B cell (primary cell): Measurements from ENCODE around the gene FAF1. TPM values are rescaled to one million over a fixed set of nuclear protein-coding genes. Genes with fewer than 3 reads are reported as not detected.

Experiments used
- ATAC-seq: fragments of 200-7000 bp; cut with Tn5 transposase; one replicate; pipeline ENCODE4 v1.10.0; 2021; ENCODE audit warnings: low read depth, mild to moderate bottlenecking, moderate number of reproducible peaks, moderate library complexity
- CTCF ChIA-PET: fragments of 350-600 bp; sonication (Branson Sonifier 250); formaldehyde crosslinking; loops from one replicate; lab custom pipeline; 2021; ENCODE audit warnings: antibody characterized with exemption, inconsistent platforms; lab: Charles Lee
- POLR2A ChIA-PET: fragments of 350-600 bp; sonication (Branson Sonifier 250); formaldehyde crosslinking; loops from one replicate; lab custom pipeline; 2021; ENCODE audit warnings: antibody characterized with exemption; lab: Charles Lee
- DNase-seq: peaks from one replicate; pipeline ENCODE4 v3.0.0; 2013
- H2AFZ ChIP-seq: 2 replicates; pipeline ENCODE4 v1.6.1; 2012; ENCODE audit warnings: mild to moderate bottlenecking, low read depth, low read length; ENCODE audit not compliant: insufficient read depth, poor library complexity, severe bottlenecking
- H3K27ac ChIP-seq, 2 donors: 1 replicate in 1 of 2; 2 replicates in 1 of 2; pipeline ENCODE4 v1.5.1; 2012 to 2013; ENCODE audit warnings: low read length in 2 of 2, mild to moderate bottlenecking in 2 of 2, moderate library complexity in 1 of 2
- H3K27me3 ChIP-seq, 4 experiments: fragments of 200-600 bp in 1 of 4; sonication (generic) in 1 of 4; replicated peaks in 1 of 4; 1 replicate in 2 of 4; 2 replicates in 2 of 4; pipeline versions ENCODE4 v1.6.1 to v1.7.0; 2013 to 2016; ENCODE audit warnings: low read length in 3 of 4, mild to moderate bottlenecking in 2 of 4, mixed read lengths in 1 of 4, moderate library complexity in 1 of 4; ENCODE audit not compliant: insufficient read depth in 4 of 4, control insufficient read depth in 3 of 4; ENCODE audit errors: control extremely low read depth in 1 of 4
- H3K36me3 ChIP-seq, 2 experiments: replicated peaks in 1 of 2; 1 replicate in 1 of 2; 2 replicates in 1 of 2; pipeline versions ENCODE4 v1.6.1 to v1.7.1; 2013; ENCODE audit warnings: low read length in 1 of 2; ENCODE audit not compliant: insufficient read depth in 2 of 2, control insufficient read depth in 1 of 2; ENCODE audit errors: control extremely low read depth in 1 of 2, extremely low read depth in 1 of 2
- H3K4me1 ChIP-seq, 2 donors: fragments of 200-600 bp in 1 of 2; sonication (generic) in 1 of 2; 1 replicate in 1 of 2; 2 replicates in 1 of 2; pipeline versions ENCODE4 v1.5.1 to v1.6.1; 2013 to 2017; ENCODE audit warnings: low read length in 2 of 2; ENCODE audit not compliant: control insufficient read depth in 2 of 2, insufficient read depth in 2 of 2
- H3K4me2 ChIP-seq: replicated peaks from 2 replicates; pipeline ENCODE3; 2012; ENCODE audit warnings: mild to moderate bottlenecking, low read depth, low read length; ENCODE audit not compliant: poor library complexity, severe bottlenecking
- H3K4me3 ChIP-seq, 5 experiments: fragments of 200-600 bp in 1 of 5; sonication (generic) in 1 of 5; 1 replicate in 3 of 5; 2 replicates in 2 of 5; pipeline versions ENCODE4 v1.5.1 to v1.7.0; 2011 to 2016; ENCODE audit warnings: low read length in 4 of 5, mild to moderate bottlenecking in 4 of 5, low read depth in 2 of 5, control low read depth in 1 of 5, moderate library complexity in 1 of 5; ENCODE audit not compliant: insufficient read depth in 1 of 5; ENCODE audit errors: control extremely low read depth in 1 of 5, extremely low read depth in 1 of 5
- H3K79me2 ChIP-seq: fragments of 200-600 bp; sonication (generic); one replicate; pipeline ENCODE4 v1.6.0; 2016; ENCODE audit warnings: low read length; ENCODE audit not compliant: control insufficient read depth, insufficient read depth
- H3K9ac ChIP-seq: fragments of 200-600 bp; sonication (generic); 2 replicates; pipeline ENCODE4 v1.6.1; 2017; ENCODE audit warnings: mild to moderate bottlenecking, low read length, moderate library complexity
- H3K9me3 ChIP-seq, 3 donors: one replicate each; pipeline versions ENCODE4 v1.6.1 to v1.7.1; 2013; ENCODE audit warnings: low read length in 2 of 3; ENCODE audit not compliant: control insufficient read depth in 2 of 3, insufficient read depth in 1 of 3; ENCODE audit errors: control extremely low read depth in 1 of 3
- H4K20me1 ChIP-seq: 2 replicates; pipeline ENCODE4 v1.6.0; 2012; ENCODE audit warnings: mild to moderate bottlenecking, low read length; ENCODE audit not compliant: insufficient read depth, control insufficient read depth, poor library complexity, severe bottlenecking
- H3K27ac Mint-ChIP-seq: one replicate; pipeline ENCODE4 v1.8.0; 2021; ENCODE audit warnings: mixed read lengths
- H3K27me3 Mint-ChIP-seq: one replicate; pipeline ENCODE4 v1.8.0; 2021; ENCODE audit warnings: mixed read lengths
- H3K4me1 Mint-ChIP-seq: one replicate; pipeline ENCODE4 v1.8.0; 2021; ENCODE audit warnings: mixed read lengths
- H3K4me3 Mint-ChIP-seq: one replicate; pipeline ENCODE4 v1.8.0; 2021; ENCODE audit warnings: mixed read lengths
- H3K9me3 Mint-ChIP-seq: one replicate; pipeline ENCODE4 v1.8.0; 2022; ENCODE audit warnings: mixed read lengths; ENCODE audit not compliant: insufficient read depth
- CTCF ChIP-seq: fragments of 200-600 bp; IDR thresholded peaks from one replicate; pipeline ENCODE4 v1.8.0; 2022; ENCODE audit warnings: antibody characterized with exemption, mild to moderate bottlenecking
- EZH2 ChIP-seq: IDR thresholded peaks from 2 replicates; pipeline ENCODE4 v1.6.1; 2012; ENCODE audit warnings: borderline replicate concordance, low read depth, mild to moderate bottlenecking, moderate library complexity, low read length; ENCODE audit not compliant: insufficient read depth, poor library complexity, severe bottlenecking
- WGBS: methylation state at CpG from one replicate; pipeline ENCODE4 v1.1.5; 2013; ENCODE audit warnings: missing lambda C conversion rate; ENCODE audit not compliant: insufficient coverage; 5-methylcytosine and 5-hydroxymethylcytosine counted together
- intact Hi-C: fragments of 100-400 bp; cut with micrococcal nuclease; formaldehyde crosslinking; loops from one replicate; pipeline ENCODE4 v1.10.0; 2022
- polyA plus RNA-seq: library from polyadenylated mRNA; depleted of rRNA; stranded (reverse); fragments of >200 nt; gene quantifications from 2 replicates; pipeline ENCODE4 v1.2.3, GENCODE V29; 2012
- total RNA-seq, 2 donors: library from RNA; stranded (reverse); fragments of 120-200 nt in 1 of 2; gene quantifications; 1 replicate in 1 of 2; 2 replicates in 1 of 2; pipeline versions ENCODE4 v1.2.3 to v1.2.4, GENCODE V29; 2013 to 2022

The FAF1 gene
- total and polyA plus RNA-seq, 2 donors (not counting 1 experiment from before 2014, with no cell fraction given) = 10.1 to 58.4 TPM

- H3K27me3 ChIP-seq = peaks cover 0 to 47% (median 23%) of the 10 kb centered on the region in 4 experiments
- peak; percentile 19 for DNase-seq
- H3K9ac ChIP-seq = peak overlapping the region; percentile 80
- peaks cover 24% of the 10 kb centered on the region for H3K4me1 Mint-ChIP-seq
- CTCF ChIA-PET = interaction anchor here (2.1 to 3.9 kb wide), 4 partner anchors 10 to 196 kb away, joined by 7 to 18 read pairs (median 17); partner anchors contain the start of gene FAF1
- no CpG with 5 or more reads among the region's 6 CpGs for WGBS
- no peaks in the 10 kb centered on the region for H3K9me3 Mint-ChIP-seq
- peak overlapping the region; percentile 83 for H3K4me2 ChIP-seq
- H3K4me3 Mint-ChIP-seq = peak overlapping the region; percentile 90
- POLR2A ChIA-PET = no interaction called here
- peak overlapping the region; percentile 97 for H2AFZ ChIP-seq
- H3K27ac ChIP-seq = no peak overlapping the region
- peak overlapping the region; percentile 75 for H3K27ac Mint-ChIP-seq
- H4K20me1 ChIP-seq = no peaks in the 10 kb centered on the region
- H3K36me3 ChIP-seq = no peaks in the 10 kb centered on the region
- peaks cover 31% of the 10 kb centered on the region for H3K27me3 Mint-ChIP-seq
- intact Hi-C loops = no loop called here
- TF ChIP-seq CTCF (no peak), EZH2 (no peak)
- no peaks in the 10 kb centered on the region for H3K79me2 ChIP-seq
- peaks cover 23 to 26% of the 10 kb centered on the region in 2 donors for H3K4me1 ChIP-seq
- no peak for ATAC-seq
- no peaks in the 10 kb centered on the region for H3K9me3 ChIP-seq
- H3K4me3 ChIP-seq = peak overlapping the region; percentile 73 to 98 (median 87)
These were observed 10.4 kb upstream of the FAF1 start for GRCh38 chr1:50970509-50970887.
